GM18502 (cell line): ENCODE results near the gene MORN5.

Experiments
- ATAC-seq: cut with Tn5 transposase; IDR thresholded peaks from one replicate; pipeline ENCODE4 v1.9.1; 2021; ENCODE audit warnings: mild to moderate bottlenecking; ENCODE audit not compliant: unreplicated experiment, poor library complexity

Gene MORN5

GRCh38 chr9:122226142-122226757 lies 66.5 kb downstream of the MORN5 start:
- no peak for ATAC-seq

DNA sequence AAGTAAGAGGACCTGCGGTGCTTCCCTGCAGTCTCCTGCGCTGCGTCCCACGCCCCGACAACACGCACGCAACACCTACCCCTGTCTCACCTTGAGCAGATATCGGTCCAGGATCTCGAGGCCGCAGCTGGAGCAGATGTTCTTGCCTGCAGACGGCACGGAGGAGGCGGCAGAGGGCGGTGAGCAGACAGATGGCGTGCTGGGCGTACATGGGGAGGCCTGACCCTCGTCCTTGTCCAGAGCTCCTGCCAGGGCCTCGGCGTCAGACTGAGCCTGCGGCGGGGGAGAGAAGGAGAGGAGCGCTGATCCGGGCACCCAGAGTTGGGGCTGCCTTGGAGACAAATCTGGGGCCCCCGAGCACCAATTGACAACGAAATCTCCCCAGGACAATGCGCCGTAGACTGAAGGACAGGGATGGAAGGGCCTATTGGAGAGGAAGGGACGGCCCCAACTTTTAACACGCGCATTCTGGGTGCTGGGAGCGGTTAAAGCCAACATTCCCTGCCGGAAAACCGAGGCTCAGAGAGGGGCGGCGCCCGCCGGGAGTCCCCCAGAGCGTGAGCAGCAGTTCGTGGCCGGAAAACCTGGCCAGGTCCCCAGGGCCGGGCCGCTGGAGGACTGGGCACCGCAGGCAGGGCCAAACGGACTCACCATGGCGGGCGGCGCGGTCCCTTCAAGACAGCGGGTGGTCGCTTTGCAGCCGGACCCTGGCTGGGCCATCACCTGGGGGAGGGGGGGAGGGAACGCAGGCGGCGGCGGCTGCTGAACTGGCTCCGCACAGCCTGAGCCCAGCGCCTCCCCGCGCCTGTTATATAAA lies 67.3 kb downstream of the MORN5 start:
- no peak for ATAC-seq

- ATAC-seq, result no peak
Measured at GRCh38 chr9:122227575-122227900, 67.8 kb downstream of the MORN5 start.

- ATAC-seq, result no peak
Measured at GRCh38 chr9:122228191-122228567, 68.5 kb downstream of the MORN5 start.

GRCh38 chr9:122228568-122229484 lies 69.1 kb downstream of the MORN5 start, which contains the start of gene LHX6:
TSS of gene LHX6 (minus strand) at chr9:122228957. CDS start at chr9:122228740, 217 bp downstream.
- ATAC-seq, result no peak

DNA sequence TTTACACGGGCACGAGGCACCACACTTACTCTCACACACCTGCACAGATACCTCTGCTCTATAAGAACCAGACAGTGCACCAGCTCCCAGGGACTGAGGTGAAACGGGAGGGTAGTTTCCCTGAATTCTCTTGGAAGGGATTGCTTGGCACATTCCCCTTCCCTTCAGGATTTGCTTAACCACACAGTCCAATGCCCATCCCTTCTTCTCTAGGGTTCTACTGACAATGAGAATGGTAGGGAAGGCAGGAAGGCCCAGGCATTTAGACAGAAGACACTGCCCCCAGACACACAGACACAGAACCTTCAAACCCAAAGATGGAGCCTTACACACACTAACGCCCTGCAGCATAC lies 69.8 kb downstream of the MORN5 start:
- no peak for ATAC-seq

DNA sequence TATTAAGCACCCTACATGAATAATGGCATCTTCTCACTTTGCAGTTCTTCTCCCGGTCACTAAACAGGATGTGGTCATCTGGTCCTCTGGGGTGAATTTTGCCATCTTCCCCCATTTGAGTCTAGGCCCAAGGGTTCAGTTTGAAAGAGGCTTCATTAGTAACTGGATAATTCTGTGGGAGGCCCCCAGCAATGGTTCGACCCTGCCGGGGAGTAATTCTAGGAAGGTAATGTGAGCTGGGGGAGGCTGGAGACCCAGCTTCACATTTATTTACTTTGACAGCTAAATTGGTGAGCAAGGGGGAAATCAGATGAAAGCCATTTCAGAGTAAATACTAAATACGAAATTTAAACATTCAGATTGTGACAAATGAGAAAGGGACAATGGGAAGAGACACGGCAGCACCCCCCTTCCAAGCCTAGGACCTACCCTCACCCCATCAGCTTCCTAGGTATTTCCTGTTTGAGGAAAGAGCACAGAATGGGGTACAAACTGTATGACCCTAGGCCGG lies 73.1 kb downstream of the MORN5 start:
- ATAC-seq, result no peak

DNA sequence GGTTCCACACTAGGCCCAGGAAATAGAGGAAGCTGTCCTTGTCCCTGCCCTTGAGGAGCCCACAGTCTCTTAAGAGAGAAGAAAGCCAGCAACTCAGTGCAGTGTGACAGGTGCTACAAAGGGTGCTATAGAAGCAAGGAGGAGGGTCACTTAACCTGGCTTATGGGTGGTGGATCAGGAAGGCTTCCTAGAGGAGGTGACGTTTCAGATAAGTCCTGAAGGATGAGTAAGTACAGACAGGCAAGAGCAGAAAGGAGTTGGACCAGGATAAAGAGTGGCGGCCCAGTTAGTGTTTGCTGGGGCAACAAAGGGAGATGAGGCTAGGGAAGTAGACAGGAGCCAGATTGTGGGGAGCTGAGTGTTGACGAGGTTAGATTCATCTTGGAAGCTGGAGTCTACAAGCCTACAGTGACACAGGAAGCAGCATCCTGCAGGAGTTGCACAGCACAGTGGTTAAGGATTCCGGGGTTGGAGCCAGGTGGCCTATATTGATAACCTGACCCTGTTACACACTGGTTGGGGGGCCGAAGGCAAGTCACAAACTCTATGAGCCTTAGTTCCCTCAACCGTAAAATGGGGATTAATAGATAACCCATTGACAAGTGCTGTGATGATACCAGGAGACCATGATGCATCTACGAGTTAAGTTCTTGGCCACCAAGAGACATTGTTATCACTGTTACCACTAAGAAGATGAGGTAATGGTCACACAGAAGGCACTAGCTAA lies 74.5 kb downstream of the MORN5 start:
- ATAC-seq, result no peak

DNA sequence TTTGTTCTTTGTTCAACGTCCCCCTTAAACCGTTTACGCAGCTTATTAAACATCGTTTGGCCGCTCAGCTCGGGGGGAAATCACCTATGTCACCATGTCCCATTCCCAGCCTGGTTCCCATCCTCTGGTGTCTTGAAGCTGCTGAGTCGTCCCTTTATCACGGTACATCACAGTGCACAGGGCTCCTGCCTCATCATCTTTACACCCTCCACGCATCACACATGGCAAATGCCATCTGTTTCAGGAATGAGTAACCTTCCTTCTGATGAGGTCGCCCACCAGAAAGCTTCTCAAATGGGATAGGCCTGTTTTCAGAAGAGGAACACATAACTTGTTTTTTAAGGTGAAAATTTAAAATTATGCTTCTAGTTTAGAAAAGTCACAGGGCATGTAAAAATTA lies 77.0 kb downstream of the MORN5 start:
- no peak for ATAC-seq

- no peak for ATAC-seq
Measured at GRCh38 chr9:122239722-122240121, 80.0 kb downstream of the MORN5 start.

- no peak for ATAC-seq
Measured at GRCh38 chr9:122244349-122244748, 84.6 kb downstream of the MORN5 start.

DNA sequence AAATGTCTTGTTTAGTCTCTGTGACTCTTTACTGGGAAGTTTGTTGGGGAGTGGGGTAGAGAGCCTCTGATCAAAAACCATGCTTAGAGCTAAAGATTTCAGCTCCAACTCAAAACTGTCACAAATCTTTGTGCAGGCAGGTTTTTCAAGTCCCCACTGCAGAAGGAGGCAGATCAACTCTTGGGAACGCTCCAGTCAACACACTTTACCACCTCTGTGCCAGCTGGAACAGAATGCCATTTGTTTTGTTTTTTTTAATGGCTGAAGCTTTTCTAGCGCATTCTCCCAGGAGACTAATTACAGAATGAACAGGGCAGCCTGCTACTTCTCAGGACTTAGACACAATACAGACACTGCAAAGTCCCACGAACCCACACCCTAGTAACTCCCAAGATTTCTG lies 87.0 kb downstream of the MORN5 start:
- no peak for ATAC-seq

- no peak for ATAC-seq
Measured at GRCh38 chr9:122248448-122248865, 88.7 kb downstream of the MORN5 start.
